ENCODE measurements around the gene CA10.
A peak's percentile ranks its signal among the peaks of the same experiment; 100 is the strongest.

GRCh38 chr17:52170963-52171572 is 12.6 kb upstream of the CA10 start:
- TF ChIP-seq CTCF (IDR thresholded peaks at IDR 0.05) (peak in 1 of 4 experiments; percentile 23), POLR2AphosphoS5 (IDR thresholded peaks at IDR 0.05) (no peak)

Measured in gastroesophageal sphincter (tissue), 3 donors.